ENCODE measurements around the gene MISP. TPM values are rescaled to one million over a fixed set of nuclear protein-coding genes. Genes with fewer than 3 reads are reported as not detected.

MISP gene
- total RNA-seq, 1 experiment from 2014 or later = 0.31 TPM

GRCh38 chr19:807627-808422, 56.9 kb downstream of the MISP start:
- DNase-seq = peak; percentile 75
- H3K36me3 ChIP-seq (replicated peaks; ENCODE audit: control insufficient read depth, insufficient read depth, low read length) = peaks cover 45% of the 10 kb centered on the region
- H3K27me3 ChIP-seq (ENCODE audit: control insufficient read depth, insufficient read depth, low read length) = no peaks in the 10 kb centered on the region
- no peak overlapping the region for H3K4me3 ChIP-seq (ENCODE audit: insufficient read depth, low read depth, low read length)

DNA sequence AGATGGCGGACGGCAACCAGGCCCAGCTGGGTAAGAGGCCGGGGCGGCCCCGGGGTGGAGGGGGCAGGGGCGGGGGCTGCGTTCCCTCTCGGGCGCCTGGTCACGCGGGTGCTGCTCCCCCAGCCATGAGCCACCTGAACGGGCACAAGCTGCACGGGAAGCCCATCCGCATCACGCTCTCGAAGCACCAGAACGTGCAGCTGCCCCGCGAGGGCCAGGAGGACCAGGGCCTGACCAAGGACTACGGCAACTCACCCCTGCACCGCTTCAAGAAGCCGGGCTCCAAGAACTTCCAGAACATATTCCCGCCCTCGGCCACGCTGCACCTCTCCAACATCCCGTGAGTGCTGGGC, 57.5 kb downstream of the MISP start:
- Histone ChIP-seq H3K4me3 (ENCODE audit: insufficient read depth, low read depth, low read length) (no peak overlapping the region), H3K27me3 (ENCODE audit: control insufficient read depth, insufficient read depth, low read length) (no peaks in the 10 kb centered on the region), H3K36me3 (replicated peaks; ENCODE audit: control insufficient read depth, insufficient read depth, low read length) (peaks cover 42% of the 10 kb centered on the region)
- no peak for DNase-seq

DNA sequence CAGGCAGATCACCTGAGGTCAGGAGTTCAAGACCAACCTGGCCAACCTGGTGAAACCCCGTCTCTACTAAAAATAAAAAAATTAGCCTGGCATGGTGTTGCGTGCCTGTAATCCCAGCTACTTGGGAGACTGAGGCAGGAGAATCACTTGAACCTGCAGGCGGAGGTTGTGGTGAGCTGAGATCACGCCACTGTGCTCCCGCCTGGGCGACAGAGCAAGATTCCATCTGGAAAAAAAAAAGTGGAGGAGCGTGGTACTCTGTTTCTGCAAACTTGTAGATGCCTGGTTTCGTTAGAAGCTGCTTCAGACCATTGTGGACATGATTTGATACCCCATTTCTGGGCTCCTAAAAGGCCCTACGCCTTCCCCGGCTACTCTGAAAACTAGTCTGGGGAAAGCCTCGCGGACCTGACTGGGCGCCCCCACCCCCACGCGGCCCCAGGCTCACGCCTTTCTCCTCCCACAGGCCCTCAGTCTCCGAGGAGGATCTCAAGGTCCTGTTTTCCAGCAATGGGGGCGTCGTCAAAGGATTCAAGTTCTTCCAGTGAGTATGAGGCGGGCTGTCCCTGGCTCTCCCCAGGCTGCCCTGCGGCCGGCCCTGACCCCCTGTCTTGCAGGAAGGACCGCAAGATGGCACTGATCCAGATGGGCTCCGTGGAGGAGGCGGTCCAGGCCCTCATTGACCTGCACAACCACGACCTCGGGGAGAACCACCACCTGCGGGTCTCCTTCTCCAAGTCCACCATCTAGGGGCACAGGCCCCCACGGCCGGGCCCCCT, 59.4 kb downstream of the MISP start:
- Histone ChIP-seq H3K27me3 (ENCODE audit: control insufficient read depth, insufficient read depth, low read length) (no peaks in the 10 kb centered on the region), H3K36me3 (replicated peaks; ENCODE audit: control insufficient read depth, insufficient read depth, low read length) (peaks cover 30% of the 10 kb centered on the region), H3K4me3 (ENCODE audit: insufficient read depth, low read depth, low read length) (no peak overlapping the region)
- peak; percentile 65 for DNase-seq

- peaks cover 26% of the 10 kb centered on the region for H3K36me3 ChIP-seq (replicated peaks; ENCODE audit: control insufficient read depth, insufficient read depth, low read length)
- no peak overlapping the region for H3K4me3 ChIP-seq (ENCODE audit: insufficient read depth, low read depth, low read length)
- no peaks in the 10 kb centered on the region for H3K27me3 ChIP-seq (ENCODE audit: control insufficient read depth, insufficient read depth, low read length)
- peak; percentile 80 for DNase-seq
Measured at GRCh38 chr19:810883-811489, 60.1 kb downstream of the MISP start.

DNA sequence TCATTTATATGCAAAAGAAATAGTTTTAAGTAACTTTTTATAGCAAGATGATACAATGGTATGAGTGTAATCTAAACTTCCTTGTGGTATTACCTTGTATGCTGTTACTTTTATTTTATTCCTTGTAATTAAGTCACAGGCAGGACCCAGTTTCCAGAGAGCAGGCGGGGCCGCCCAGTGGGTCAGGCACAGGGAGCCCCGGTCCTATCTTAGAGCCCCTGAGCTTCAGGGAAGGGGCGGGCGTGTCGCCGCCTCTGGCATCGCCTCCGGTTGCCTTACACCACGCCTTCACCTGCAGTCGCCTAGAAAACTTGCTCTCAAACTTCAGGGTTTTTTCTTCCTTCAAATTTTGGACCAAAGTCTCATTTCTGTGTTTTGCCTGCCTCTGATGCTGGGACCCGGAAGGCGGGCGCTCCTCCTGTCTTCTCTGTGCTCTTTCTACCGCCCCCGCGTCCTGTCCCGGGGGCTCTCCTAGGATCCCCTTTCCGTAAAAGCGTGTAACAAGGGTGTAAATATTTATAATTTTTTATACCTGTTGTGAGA, 60.7 kb downstream of the MISP start:
- H3K36me3 ChIP-seq (replicated peaks; ENCODE audit: control insufficient read depth, insufficient read depth, low read length) = peaks cover 26% of the 10 kb centered on the region
- no peak overlapping the region for H3K4me3 ChIP-seq (ENCODE audit: insufficient read depth, low read depth, low read length)
- H3K27me3 ChIP-seq (ENCODE audit: control insufficient read depth, insufficient read depth, low read length) = no peaks in the 10 kb centered on the region
- DNase-seq = no peak

DNA sequence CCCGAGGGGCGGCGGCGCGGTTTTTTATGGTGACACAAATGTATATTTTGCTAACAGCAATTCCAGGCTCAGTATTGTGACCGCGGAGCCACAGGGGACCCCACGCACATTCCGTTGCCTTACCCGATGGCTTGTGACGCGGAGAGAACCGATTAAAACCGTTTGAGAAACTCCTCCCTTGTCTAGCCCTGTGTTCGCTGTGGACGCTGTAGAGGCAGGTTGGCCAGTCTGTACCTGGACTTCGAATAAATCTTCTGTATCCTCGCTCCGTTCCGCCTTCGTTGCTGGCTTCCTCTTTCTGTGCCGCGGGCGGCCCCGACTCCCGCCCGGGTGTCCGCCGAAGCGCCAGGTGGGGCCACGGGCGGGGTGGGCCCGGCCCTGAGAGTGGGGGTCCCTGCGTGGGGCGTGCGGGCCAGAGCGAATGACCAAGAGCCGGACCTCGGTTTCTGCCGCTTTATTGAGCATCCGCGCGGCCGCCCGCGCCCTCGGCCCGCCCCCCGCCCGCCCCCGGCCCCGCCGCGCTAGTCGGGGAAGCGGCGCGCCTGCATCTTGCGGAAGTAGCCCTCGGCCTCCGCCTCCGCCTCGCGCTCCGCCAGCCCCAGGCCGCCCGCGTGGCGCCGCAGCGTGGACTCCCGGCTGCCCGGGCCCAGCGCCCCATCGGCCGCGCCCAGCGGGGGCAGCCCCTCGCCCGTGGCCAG, 61.3 kb downstream of the MISP start:
- no peak overlapping the region for H3K4me3 ChIP-seq (ENCODE audit: insufficient read depth, low read depth, low read length)
- peak; percentile 83 for DNase-seq
- H3K27me3 ChIP-seq (ENCODE audit: control insufficient read depth, insufficient read depth, low read length) = no peaks in the 10 kb centered on the region
- H3K36me3 ChIP-seq (replicated peaks; ENCODE audit: control insufficient read depth, insufficient read depth, low read length) = peaks cover 22% of the 10 kb centered on the region

DNA sequence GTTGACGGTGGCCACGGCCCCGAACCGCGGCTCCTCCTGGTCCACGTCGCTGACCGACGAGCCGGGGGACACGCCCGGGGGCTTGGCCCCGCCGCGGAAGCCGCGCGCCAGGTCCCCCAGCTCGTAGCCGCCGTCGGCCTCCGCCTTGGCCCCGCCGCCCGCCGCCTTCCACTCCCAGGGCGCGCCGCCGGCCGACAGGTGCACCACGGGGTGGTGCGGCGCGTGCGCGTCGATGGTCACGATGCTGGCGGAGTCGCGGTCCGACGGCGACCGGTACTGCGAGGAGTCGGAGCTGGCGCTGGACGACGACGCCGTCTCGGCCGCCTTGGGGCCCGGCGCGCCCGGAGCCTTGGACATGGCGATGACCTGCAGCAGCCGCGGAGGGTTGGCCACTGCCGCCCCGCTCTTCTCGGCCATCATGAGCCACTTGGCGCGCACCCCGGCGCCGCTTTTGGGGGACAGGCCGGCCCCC, 61.9 kb downstream of the MISP start:
- Histone ChIP-seq H3K27me3 (ENCODE audit: control insufficient read depth, insufficient read depth, low read length) (no peaks in the 10 kb centered on the region), H3K36me3 (replicated peaks; ENCODE audit: control insufficient read depth, insufficient read depth, low read length) (peaks cover 17% of the 10 kb centered on the region), H3K4me3 (ENCODE audit: insufficient read depth, low read depth, low read length) (no peak overlapping the region)
- DNase-seq = no peak

GRCh38 chr19:813219-814151, 62.6 kb downstream of the MISP start:
- H3K27me3 ChIP-seq (ENCODE audit: control insufficient read depth, insufficient read depth, low read length) = no peaks in the 10 kb centered on the region
- DNase-seq = peak; percentile 79
- no peak overlapping the region for H3K4me3 ChIP-seq (ENCODE audit: insufficient read depth, low read depth, low read length)
- H3K36me3 ChIP-seq (replicated peaks; ENCODE audit: control insufficient read depth, insufficient read depth, low read length) = peaks cover 15% of the 10 kb centered on the region

Other genes starting within 250 kb of the MISP start
- gene TPGS1, start 243.6 kb upstream of the MISP start, total RNA-seq (2014; rRNA removed; shearing (Covaris generic)) = 13.7 and 18.1 TPM in 2 replicates
- 180 and 192 TPM in 2 replicates for gene CDC34, start 219.4 kb upstream of the MISP start, total RNA-seq (2014; rRNA removed; shearing (Covaris generic))
- 0.38 and 1.6 TPM in 2 replicates for gene GZMM, start 207.1 kb upstream of the MISP start, total RNA-seq (2014; rRNA removed; shearing (Covaris generic))
- 1,035 and 1,167 TPM in 2 replicates for gene BSG, start 178.5 kb upstream of the MISP start, total RNA-seq (2014; rRNA removed; shearing (Covaris generic))
- 1.8 and 3.1 TPM in 2 replicates for gene HCN2, start 161.2 kb upstream of the MISP start, total RNA-seq (2014; rRNA removed; shearing (Covaris generic))
- gene POLRMT, start 117.6 kb upstream of the MISP start, total RNA-seq (2014; rRNA removed; shearing (Covaris generic)) = 120 and 128 TPM in 2 replicates
- gene FGF22, start 111.2 kb upstream of the MISP start, total RNA-seq (2014; rRNA removed; shearing (Covaris generic)) = not detected in 2 replicates
- 119 and 128 TPM in 2 replicates for gene RNF126, start 87.9 kb upstream of the MISP start, total RNA-seq (2014; rRNA removed; shearing (Covaris generic))
- gene FSTL3, start 74.7 kb upstream of the MISP start, total RNA-seq (2014; rRNA removed; shearing (Covaris generic)) = 7.4 and 9.7 TPM in 2 replicates
- not detected in 2 replicates for gene PRSS57, start 55.7 kb upstream of the MISP start, total RNA-seq (2014; rRNA removed; shearing (Covaris generic))
- 28.7 and 34.6 TPM in 2 replicates for gene PALM, start 42.2 kb upstream of the MISP start, total RNA-seq (2014; rRNA removed; shearing (Covaris generic))
- gene PTBP1, start 46.3 kb downstream of the MISP start, total RNA-seq (2014; rRNA removed; shearing (Covaris generic)) = 460 and 481 TPM in 2 replicates
- gene PLPPR3, start 70.8 kb downstream of the MISP start, total RNA-seq (2014; rRNA removed; shearing (Covaris generic)) = 52.0 and 53.8 TPM in 2 replicates
- 0.85 and 1.3 TPM in 2 replicates for gene AZU1, start 76.7 kb downstream of the MISP start, total RNA-seq (2014; rRNA removed; shearing (Covaris generic))
- 0.66 TPM in 1 of 2 replicates, not detected in the other for gene PRTN3, start 89.9 kb downstream of the MISP start, total RNA-seq (2014; rRNA removed; shearing (Covaris generic))
- gene ELANE, start 101.2 kb downstream of the MISP start, total RNA-seq (2014; rRNA removed; shearing (Covaris generic)) = not detected in 2 replicates
- gene CFD, start 108.6 kb downstream of the MISP start, total RNA-seq (2014; rRNA removed; shearing (Covaris generic)) = 1.4 and 1.5 TPM in 2 replicates
- gene MED16, start 142.1 kb downstream of the MISP start, total RNA-seq (2014; rRNA removed; shearing (Covaris generic)) = 29.5 and 36.2 TPM in 2 replicates
- gene RNU6-9, start 142.4 kb downstream of the MISP start, total RNA-seq (2014; rRNA removed; shearing (Covaris generic)) = not detected in 2 replicates
- gene R3HDM4, start 162.1 kb downstream of the MISP start, total RNA-seq (2014; rRNA removed; shearing (Covaris generic)) = 47.5 and 49.9 TPM in 2 replicates
- gene KISS1R, start 166.2 kb downstream of the MISP start, total RNA-seq (2014; rRNA removed; shearing (Covaris generic)) = 0.67 and 1.4 TPM in 2 replicates
- gene ARID3A, start 174.9 kb downstream of the MISP start, total RNA-seq (2014; rRNA removed; shearing (Covaris generic)) = 85.4 and 92.6 TPM in 2 replicates
- 107 and 140 TPM in 2 replicates for gene WDR18, start 233.2 kb downstream of the MISP start, total RNA-seq (2014; rRNA removed; shearing (Covaris generic))
- gene GRIN3B, start 249.3 kb downstream of the MISP start, total RNA-seq (2014; rRNA removed; shearing (Covaris generic)) = 0.03 and 0.07 TPM in 2 replicates

Measured in H7 (cell line).